ENCODE results near the gene P2RX1.

The P2RX1 gene

GRCh38 chr17:3910420-3911270 is 5.6 kb downstream of the P2RX1 start:
- no peak overlapping the region for H2AK5ac ChIP-seq (ENCODE audit: low read depth, low read length)
- no peak overlapping the region for H4K91ac ChIP-seq (ENCODE audit: low read depth, low read length, poor library complexity)
- WGBS, 2 donors (ENCODE audit: extremely low coverage in 2 of 2, insufficient read length in 2 of 2, insufficient replicate concordance in 1 of 2): no CpG with 5 or more reads among the region's 11 CpGs
- no peaks in the 10 kb centered on the region for H3K27me3 ChIP-seq (ENCODE audit: control insufficient read depth in 3 of 3, insufficient read depth in 3 of 3, low read depth in 1 of 3, low read length in 3 of 3)
- H3K4me1 ChIP-seq (ENCODE audit: control insufficient read depth in 2 of 2, insufficient read depth in 1 of 2, low read depth in 1 of 2, low read length in 2 of 2): peaks cover 0 to 3% of the 10 kb centered on the region in 2 donors
- DNase-seq (ENCODE audit: low spot score): no peak
- H3K27ac ChIP-seq (replicated peaks; ENCODE audit: low read length): no peak overlapping the region
- no peaks in the 10 kb centered on the region for H3K36me3 ChIP-seq (replicated peaks in 1 of 2; ENCODE audit: control insufficient read depth in 2 of 2, insufficient read depth in 2 of 2, low read length in 2 of 2)
- H2AFZ ChIP-seq (ENCODE audit: low read length): no peak overlapping the region
- no peaks in the 10 kb centered on the region for H3K9me3 ChIP-seq (replicated peaks in 1 of 2; ENCODE audit: control insufficient read depth in 2 of 2, insufficient read depth in 1 of 2, low read depth in 1 of 2, low read length in 2 of 2)
- H3K14ac ChIP-seq (ENCODE audit: low read length): no peak overlapping the region
- H3K18ac ChIP-seq (ENCODE audit: low read length): peak overlapping the region; percentile 8
- H2BK120ac ChIP-seq (ENCODE audit: low read depth, low read length): no peak overlapping the region
- no peak overlapping the region for H3K4me3 ChIP-seq (ENCODE audit: low read length in 2 of 2)
- no peak overlapping the region for H3K4me2 ChIP-seq (ENCODE audit: insufficient read depth, low read length, poor library complexity, severe bottlenecking)
- no peak overlapping the region for H3K9ac ChIP-seq (ENCODE audit: low read depth, low read length, poor library complexity)
- H2BK12ac ChIP-seq (ENCODE audit: low read length): no peak overlapping the region
- no peaks in the 10 kb centered on the region for H3K79me1 ChIP-seq (ENCODE audit: low read depth, low read length)
- no peak overlapping the region for H3K4ac ChIP-seq (ENCODE audit: low read length)
- no peak overlapping the region for H2BK15ac ChIP-seq (ENCODE audit: low read length)
- H3K23ac ChIP-seq (ENCODE audit: low read depth, low read length, poor library complexity): no peak overlapping the region
- H2BK5ac ChIP-seq (ENCODE audit: low read length): no peak overlapping the region
- H4K8ac ChIP-seq (ENCODE audit: low read depth, low read length): no peak overlapping the region

- Histone ChIP-seq H3K4me2 (ENCODE audit: insufficient read depth, low read length, poor library complexity, severe bottlenecking) (no peak overlapping the region), H2AK5ac (ENCODE audit: low read depth, low read length) (no peak overlapping the region), H3K14ac (ENCODE audit: low read length) (no peak overlapping the region), H3K36me3 (replicated peaks in 1 of 2; ENCODE audit: control insufficient read depth in 2 of 2, insufficient read depth in 2 of 2, low read length in 2 of 2) (no peaks in the 10 kb centered on the region), H3K27me3 (ENCODE audit: control insufficient read depth in 3 of 3, insufficient read depth in 3 of 3, low read depth in 1 of 3, low read length in 3 of 3) (no peaks in the 10 kb centered on the region), H3K4ac (ENCODE audit: low read length) (no peak overlapping the region), H2BK15ac (ENCODE audit: low read length) (no peak overlapping the region), H3K4me1 (ENCODE audit: control insufficient read depth in 2 of 2, insufficient read depth in 1 of 2, low read depth in 1 of 2, low read length in 2 of 2) (peaks cover 0 to 3% of the 10 kb centered on the region in 2 donors), H3K23ac (ENCODE audit: low read depth, low read length, poor library complexity) (no peak overlapping the region), H2BK12ac (ENCODE audit: low read length) (no peak overlapping the region), H4K8ac (ENCODE audit: low read depth, low read length) (no peak overlapping the region), H4K91ac (ENCODE audit: low read depth, low read length, poor library complexity) (no peak overlapping the region), H2AFZ (ENCODE audit: low read length) (no peak overlapping the region), H3K27ac (replicated peaks; ENCODE audit: low read length) (no peak overlapping the region), H3K9me3 (replicated peaks in 1 of 2; ENCODE audit: control insufficient read depth in 2 of 2, insufficient read depth in 1 of 2, low read depth in 1 of 2, low read length in 2 of 2) (no peaks in the 10 kb centered on the region), H2BK5ac (ENCODE audit: low read length) (no peak overlapping the region), H2BK120ac (ENCODE audit: low read depth, low read length) (no peak overlapping the region), H3K9ac (ENCODE audit: low read depth, low read length, poor library complexity) (no peak overlapping the region), H3K18ac (ENCODE audit: low read length) (no peak overlapping the region), H3K79me1 (ENCODE audit: low read depth, low read length) (no peaks in the 10 kb centered on the region), H3K4me3 (ENCODE audit: low read length in 2 of 2) (no peak overlapping the region)
- WGBS, 2 donors (ENCODE audit: extremely low coverage in 2 of 2, insufficient read length in 2 of 2, insufficient replicate concordance in 1 of 2): no CpG with 5 or more reads among the region's 12 CpGs
- no peak for DNase-seq (ENCODE audit: low spot score)
These were observed 7.0 kb downstream of the P2RX1 start for GRCh38 chr17:3909257-3909656.

GRCh38 chr17:3907483-3908216 is 8.6 kb downstream of the P2RX1 start:
- Histone ChIP-seq H3K4ac (ENCODE audit: low read length) (peak overlapping the region; percentile 97), H2BK15ac (ENCODE audit: low read length) (peak overlapping the region; percentile 1), H4K8ac (ENCODE audit: low read depth, low read length) (no peak overlapping the region), H3K14ac (ENCODE audit: low read length) (no peak overlapping the region), H2AK5ac (ENCODE audit: low read depth, low read length) (peak overlapping the region; percentile 93), H3K27ac (replicated peaks; ENCODE audit: low read length) (no peak overlapping the region), H3K27me3 (ENCODE audit: control insufficient read depth in 3 of 3, insufficient read depth in 3 of 3, low read depth in 1 of 3, low read length in 3 of 3) (no peaks in the 10 kb centered on the region), H3K79me1 (ENCODE audit: low read depth, low read length) (no peaks in the 10 kb centered on the region), H3K4me1 (ENCODE audit: control insufficient read depth in 2 of 2, insufficient read depth in 1 of 2, low read depth in 1 of 2, low read length in 2 of 2) (peaks cover 2 to 3% of the 10 kb centered on the region in 2 donors), H2BK5ac (ENCODE audit: low read length) (no peak overlapping the region), H2BK120ac (ENCODE audit: low read depth, low read length) (no peak overlapping the region), H3K36me3 (replicated peaks in 1 of 2; ENCODE audit: control insufficient read depth in 2 of 2, insufficient read depth in 2 of 2, low read length in 2 of 2) (no peaks in the 10 kb centered on the region), H4K91ac (ENCODE audit: low read depth, low read length, poor library complexity) (peak overlapping the region; percentile 43), H3K18ac (ENCODE audit: low read length) (peak overlapping the region; percentile 83), H3K4me3 (ENCODE audit: low read length in 2 of 2) (no peak overlapping the region), H3K9me3 (replicated peaks in 1 of 2; ENCODE audit: control insufficient read depth in 2 of 2, insufficient read depth in 1 of 2, low read depth in 1 of 2, low read length in 2 of 2) (no peaks in the 10 kb centered on the region), H3K9ac (ENCODE audit: low read depth, low read length, poor library complexity) (no peak overlapping the region), H2BK12ac (ENCODE audit: low read length) (no peak overlapping the region), H2AFZ (ENCODE audit: low read length) (peak overlapping the region; percentile 45), H3K23ac (ENCODE audit: low read depth, low read length, poor library complexity) (no peak overlapping the region), H3K4me2 (ENCODE audit: insufficient read depth, low read length, poor library complexity, severe bottlenecking) (no peak overlapping the region)
- no peak for DNase-seq (ENCODE audit: low spot score)
- no CpG with 5 or more reads among the region's 11 CpGs for WGBS, 2 donors (ENCODE audit: extremely low coverage in 2 of 2, insufficient read length in 2 of 2, insufficient replicate concordance in 1 of 2)

GRCh38 chr17:3906881-3907280 is 9.4 kb downstream of the P2RX1 start:
- Histone ChIP-seq H3K9ac (ENCODE audit: low read depth, low read length, poor library complexity) (no peak overlapping the region), H3K27ac (replicated peaks; ENCODE audit: low read length) (no peak overlapping the region), H4K8ac (ENCODE audit: low read depth, low read length) (no peak overlapping the region), H2BK15ac (ENCODE audit: low read length) (no peak overlapping the region), H3K36me3 (replicated peaks in 1 of 2; ENCODE audit: control insufficient read depth in 2 of 2, insufficient read depth in 2 of 2, low read length in 2 of 2) (no peaks in the 10 kb centered on the region), H2BK120ac (ENCODE audit: low read depth, low read length) (no peak overlapping the region), H3K14ac (ENCODE audit: low read length) (no peak overlapping the region), H3K79me1 (ENCODE audit: low read depth, low read length) (no peaks in the 10 kb centered on the region), H2AK5ac (ENCODE audit: low read depth, low read length) (no peak overlapping the region), H3K4me1 (ENCODE audit: control insufficient read depth in 2 of 2, insufficient read depth in 1 of 2, low read depth in 1 of 2, low read length in 2 of 2) (peaks cover 2 to 3% of the 10 kb centered on the region in 2 donors), H3K9me3 (replicated peaks in 1 of 2; ENCODE audit: control insufficient read depth in 2 of 2, insufficient read depth in 1 of 2, low read depth in 1 of 2, low read length in 2 of 2) (no peaks in the 10 kb centered on the region), H2BK5ac (ENCODE audit: low read length) (no peak overlapping the region), H3K18ac (ENCODE audit: low read length) (no peak overlapping the region), H3K4ac (ENCODE audit: low read length) (no peak overlapping the region), H3K23ac (ENCODE audit: low read depth, low read length, poor library complexity) (no peak overlapping the region), H3K4me3 (ENCODE audit: low read length in 2 of 2) (no peak overlapping the region), H3K4me2 (ENCODE audit: insufficient read depth, low read length, poor library complexity, severe bottlenecking) (no peak overlapping the region), H2BK12ac (ENCODE audit: low read length) (no peak overlapping the region), H3K27me3 (ENCODE audit: control insufficient read depth in 3 of 3, insufficient read depth in 3 of 3, low read depth in 1 of 3, low read length in 3 of 3) (no peaks in the 10 kb centered on the region), H2AFZ (ENCODE audit: low read length) (no peak overlapping the region), H4K91ac (ENCODE audit: low read depth, low read length, poor library complexity) (no peak overlapping the region)
- WGBS, 2 donors (ENCODE audit: extremely low coverage in 2 of 2, insufficient read length in 2 of 2, insufficient replicate concordance in 1 of 2): no CpG with 5 or more reads among the region's 4 CpGs
- DNase-seq (ENCODE audit: low spot score): no peak

Measured in neuronal stem cell (in vitro differentiated cells).